Vagina (tissue), 2 donors: ENCODE measurements around the gene RAB4B.

Experiments
- POLR2AphosphoS5 ChIP-seq, 2 donors: sonication (generic); formaldehyde crosslinking; IDR thresholded peaks; one replicate each; pipeline ENCODE4 v1.9.0; 2017; ENCODE audit warnings: antibody characterized with exemption in 2 of 2, mild to moderate bottlenecking in 2 of 2, low read depth in 1 of 2; ENCODE audit not compliant: insufficient read depth in 1 of 2
- TF ChIP-seq, protein P1 (sequence below), 3 experiments: fragments of 450-650 bp in 2 of 3; fragments of 200-600 bp in 1 of 3; sonication (generic) in 1 of 3; IDR thresholded peaks; one replicate each; pipeline ENCODE4 v1.5.1; 2017 to 2019; ENCODE audit warnings: antibody characterized with exemption in 3 of 3, mild to moderate bottlenecking in 2 of 3, moderate library complexity in 2 of 3

DNA sequence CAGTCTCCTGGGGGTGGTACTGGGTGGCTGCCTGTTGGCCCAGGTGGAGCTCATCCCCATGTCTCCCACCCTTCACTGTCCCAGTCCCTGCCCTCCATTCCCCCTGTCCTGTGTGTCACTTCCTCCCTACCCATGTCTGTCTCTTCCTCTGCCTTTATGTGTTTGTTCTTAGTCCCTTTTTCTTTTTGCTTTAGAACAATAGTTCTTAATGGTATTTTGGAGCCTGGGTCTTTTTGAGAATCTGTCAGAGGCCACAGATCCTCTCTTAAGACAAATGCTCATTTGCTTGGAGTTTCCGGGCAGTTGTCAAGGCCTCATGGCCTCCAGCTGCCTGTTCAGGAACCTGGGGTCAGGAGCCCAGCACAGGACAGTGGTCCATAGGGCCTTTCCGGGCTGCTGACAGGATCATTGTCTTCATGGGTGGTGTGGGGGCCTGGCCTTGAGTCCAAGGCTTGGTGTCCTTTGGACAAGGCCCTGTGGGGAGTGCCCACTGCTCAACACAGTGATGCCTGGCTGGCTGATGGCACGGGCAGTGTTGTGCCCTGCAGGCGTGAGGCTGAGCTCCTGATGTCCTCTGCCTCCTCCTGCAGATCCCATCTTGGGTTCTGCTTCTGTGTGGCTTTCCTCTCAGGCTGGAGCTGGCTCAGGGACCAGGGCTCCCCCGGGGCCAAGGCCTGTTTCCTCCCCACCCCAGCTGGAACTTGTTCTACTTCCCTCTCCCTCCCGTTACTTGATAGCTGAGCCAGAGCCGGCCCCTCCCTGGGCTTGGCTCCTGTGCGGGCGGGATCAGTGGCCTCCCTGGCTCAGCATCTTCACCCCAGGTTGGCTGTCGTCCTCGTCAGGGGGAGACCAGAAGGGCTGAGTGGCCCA, 24.5 kb downstream of the RAB4B start:
- TF ChIP-seq, protein P1, sequence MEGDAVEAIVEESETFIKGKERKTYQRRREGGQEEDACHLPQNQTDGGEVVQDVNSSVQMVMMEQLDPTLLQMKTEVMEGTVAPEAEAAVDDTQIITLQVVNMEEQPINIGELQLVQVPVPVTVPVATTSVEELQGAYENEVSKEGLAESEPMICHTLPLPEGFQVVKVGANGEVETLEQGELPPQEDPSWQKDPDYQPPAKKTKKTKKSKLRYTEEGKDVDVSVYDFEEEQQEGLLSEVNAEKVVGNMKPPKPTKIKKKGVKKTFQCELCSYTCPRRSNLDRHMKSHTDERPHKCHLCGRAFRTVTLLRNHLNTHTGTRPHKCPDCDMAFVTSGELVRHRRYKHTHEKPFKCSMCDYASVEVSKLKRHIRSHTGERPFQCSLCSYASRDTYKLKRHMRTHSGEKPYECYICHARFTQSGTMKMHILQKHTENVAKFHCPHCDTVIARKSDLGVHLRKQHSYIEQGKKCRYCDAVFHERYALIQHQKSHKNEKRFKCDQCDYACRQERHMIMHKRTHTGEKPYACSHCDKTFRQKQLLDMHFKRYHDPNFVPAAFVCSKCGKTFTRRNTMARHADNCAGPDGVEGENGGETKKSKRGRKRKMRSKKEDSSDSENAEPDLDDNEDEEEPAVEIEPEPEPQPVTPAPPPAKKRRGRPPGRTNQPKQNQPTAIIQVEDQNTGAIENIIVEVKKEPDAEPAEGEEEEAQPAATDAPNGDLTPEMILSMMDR (IDR thresholded peaks at IDR 0.05) = no peak
- peak; percentile 9 to 69 for TF ChIP-seq POLR2AphosphoS5 (IDR thresholded peaks at IDR 0.05; ENCODE audit: insufficient read depth in 1 of 2, low read depth in 1 of 2)
